Tibial nerve (tissue), 4 donors: ENCODE measurements around the gene MYRIP. TPM values are rescaled to one million over a fixed set of nuclear protein-coding genes. Genes with fewer than 3 reads are reported as not detected.

Source experiments
- DNase-seq, 2 donors: peaks; one replicate each; pipeline ENCODE4 v3.0.0-alpha.2; 2019; ENCODE audit warnings: low spot score in 2 of 2
- H3K27ac ChIP-seq, 4 donors: fragments of 200-600 bp; sonication (generic) in 3 of 4; one replicate each; pipeline ENCODE4 v1.5.1; 2017 to 2019; ENCODE audit warnings: mild to moderate bottlenecking in 1 of 4
- H3K27me3 ChIP-seq, 2 donors: fragments of 200-600 bp; sonication (generic) in 1 of 2; one replicate each; pipeline versions ENCODE4 v1.5.1 to v1.6.0; 2017 to 2019
- H3K36me3 ChIP-seq, 3 donors: fragments of 200-600 bp; sonication (generic); one replicate each; pipeline ENCODE4 v1.5.1; 2018 to 2019
- H3K4me1 ChIP-seq, 4 donors: fragments of 200-600 bp; sonication (generic) in 3 of 4; one replicate each; pipeline ENCODE4 v1.5.1; 2017 to 2019
- H3K4me3 ChIP-seq, 4 donors: fragments of 200-600 bp; sonication (generic) in 3 of 4; one replicate each; pipeline ENCODE4 v1.5.1; 2017 to 2019; ENCODE audit warnings: mild to moderate bottlenecking in 1 of 4, moderate library complexity in 1 of 4
- H3K9me3 ChIP-seq, 4 donors: fragments of 200-600 bp; sonication (generic) in 3 of 4; one replicate each; pipeline ENCODE4 v1.5.1; 2017 to 2019
- CTCF ChIP-seq, 5 experiments: fragments of 200-600 bp in 3 of 5; fragments of 450-650 bp in 2 of 5; sonication (generic) in 3 of 5; IDR thresholded peaks; one replicate each; pipeline ENCODE4 v1.5.1; 2016 to 2019; ENCODE audit warnings: antibody characterized with exemption in 5 of 5, mild to moderate bottlenecking in 3 of 5, moderate library complexity in 2 of 5
- EP300 ChIP-seq, 2 donors: sonication (generic); formaldehyde crosslinking; IDR thresholded peaks; one replicate each; pipeline ENCODE4 v1.6.1; 2017; ENCODE audit warnings: antibody characterized with exemption in 2 of 2, mild to moderate bottlenecking in 1 of 2
- POLR2A ChIP-seq, 2 donors: fragments of 450-650 bp; IDR thresholded peaks; one replicate each; pipeline ENCODE4 v1.6.1; 2017; ENCODE audit warnings: antibody characterized with exemption in 2 of 2, mild to moderate bottlenecking in 2 of 2, moderate library complexity in 2 of 2
- WGBS, 2 donors: methylation state at CpG; one replicate each; pipeline ENCODE4 v1.1.5; 2018; 5-methylcytosine and 5-hydroxymethylcytosine counted together
- total RNA-seq, 4 donors: library from RNA; depleted of rRNA; stranded (reverse); fragments of >200 nt; gene quantifications; one replicate each; pipeline ENCODE4 v1.1.0, GENCODE V29; 2016

The MYRIP gene
- total RNA-seq, 4 donors from 2014 or later = 2.9 to 12.0 (median 9.9) TPM

- Histone ChIP-seq H3K27me3 (no peaks in the 10 kb centered on the region), H3K4me3 (no peak overlapping the region), H3K4me1 (no peaks in the 10 kb centered on the region), H3K36me3 (no peaks in the 10 kb centered on the region), H3K9me3 (peaks cover 0 to 8% (median 0%) of the 10 kb centered on the region in 4 donors), H3K27ac (no peak overlapping the region)
- no peak for TF ChIP-seq POLR2A (IDR thresholded peaks at IDR 0.05)
- no peak for TF ChIP-seq CTCF (IDR thresholded peaks at IDR 0.05)
- no peak for TF ChIP-seq EP300 (IDR thresholded peaks at IDR 0.05)
- DNase-seq = no peak
- 76 to 88% methylated on average over 2 of the region's 2 CpGs for WGBS, 2 donors
Observed at GRCh38 chr3:39970982-39971381, 161.6 kb downstream of the MYRIP start.

GRCh38 chr3:39971559-39972031, 162.2 kb downstream of the MYRIP start:
- WGBS, 2 donors = 66 to 76% methylated on average over 3 of the region's 3 CpGs
- no peak overlapping the region for H3K27ac ChIP-seq
- DNase-seq = no peak

GRCh38 chr3:39972508-39972907, 163.1 kb downstream of the MYRIP start:
- no peaks in the 10 kb centered on the region for H3K27me3 ChIP-seq
- no peak overlapping the region for H3K4me3 ChIP-seq
- 86 to 88% methylated on average over 5 of the region's 5 CpGs for WGBS, 2 donors
- TF ChIP-seq POLR2A (IDR thresholded peaks at IDR 0.05) = no peak
- no peak for TF ChIP-seq CTCF (IDR thresholded peaks at IDR 0.05)
- no peak for TF ChIP-seq EP300 (IDR thresholded peaks at IDR 0.05)
- no peak for DNase-seq
- no peak overlapping the region for H3K27ac ChIP-seq
- H3K4me1 ChIP-seq = no peaks in the 10 kb centered on the region
- peaks cover 0 to 11% (median 0%) of the 10 kb centered on the region in 4 donors for H3K9me3 ChIP-seq
- no peaks in the 10 kb centered on the region for H3K36me3 ChIP-seq

More at GRCh38 chr3:39971559-39972031, 162.2 kb downstream of the MYRIP start:
- H3K4me3 ChIP-seq = no peak overlapping the region
- TF ChIP-seq EP300 (IDR thresholded peaks at IDR 0.05) (no peak), POLR2A (IDR thresholded peaks at IDR 0.05) (no peak), CTCF (IDR thresholded peaks at IDR 0.05) (no peak)
- peaks cover 0 to 11% (median 0%) of the 10 kb centered on the region in 4 donors for H3K9me3 ChIP-seq
- no peaks in the 10 kb centered on the region for H3K27me3 ChIP-seq
- no peaks in the 10 kb centered on the region for H3K36me3 ChIP-seq
- H3K4me1 ChIP-seq = no peaks in the 10 kb centered on the region

GRCh38 chr3:39977058-39977794, 167.8 kb downstream of the MYRIP start:
- H3K27me3 ChIP-seq = no peaks in the 10 kb centered on the region
- no peaks in the 10 kb centered on the region for H3K36me3 ChIP-seq
- H3K27ac ChIP-seq = no peak overlapping the region
- peaks cover 0 to 3% (median 0%) of the 10 kb centered on the region in 4 donors for H3K9me3 ChIP-seq
- TF ChIP-seq POLR2A (IDR thresholded peaks at IDR 0.05) = no peak
- TF ChIP-seq EP300 (IDR thresholded peaks at IDR 0.05) = no peak
- no peak for TF ChIP-seq CTCF (IDR thresholded peaks at IDR 0.05)
- no peak overlapping the region for H3K4me3 ChIP-seq
- 55 to 67% methylated on average over 6 of the region's 6 CpGs for WGBS, 2 donors
- no peaks in the 10 kb centered on the region for H3K4me1 ChIP-seq
- no peak for DNase-seq

- H3K4me1 ChIP-seq = no peaks in the 10 kb centered on the region
- H3K36me3 ChIP-seq = no peaks in the 10 kb centered on the region
- H3K4me3 ChIP-seq = no peak overlapping the region
- peaks cover 0 to 3% (median 0%) of the 10 kb centered on the region in 4 donors for H3K9me3 ChIP-seq
- 61 to 80% methylated on average over 3 of the region's 3 CpGs for WGBS, 2 donors
- TF ChIP-seq EP300 (IDR thresholded peaks at IDR 0.05) (no peak), POLR2A (IDR thresholded peaks at IDR 0.05) (no peak), CTCF (IDR thresholded peaks at IDR 0.05) (no peak)
- no peak for DNase-seq
- no peaks in the 10 kb centered on the region for H3K27me3 ChIP-seq
- H3K27ac ChIP-seq = no peak overlapping the region
Observed at GRCh38 chr3:39978308-39978707, 168.9 kb downstream of the MYRIP start.
